IPS DF 19.7 (cell line): Measurements from ENCODE around the gene MUC2.

Experiments
- DNase-seq: peaks from one replicate; pipeline ENCODE4 v3.0.0-alpha.2; 2013; ENCODE audit warnings: low read depth, low spot score

Gene MUC2

GRCh38 chr11:1051356-1052132 lies 23.1 kb upstream of the MUC2 start:
- no peak for DNase-seq

- no peak for DNase-seq
Observed at GRCh38 chr11:1052133-1053011, 22.3 kb upstream of the MUC2 start.

DNA sequence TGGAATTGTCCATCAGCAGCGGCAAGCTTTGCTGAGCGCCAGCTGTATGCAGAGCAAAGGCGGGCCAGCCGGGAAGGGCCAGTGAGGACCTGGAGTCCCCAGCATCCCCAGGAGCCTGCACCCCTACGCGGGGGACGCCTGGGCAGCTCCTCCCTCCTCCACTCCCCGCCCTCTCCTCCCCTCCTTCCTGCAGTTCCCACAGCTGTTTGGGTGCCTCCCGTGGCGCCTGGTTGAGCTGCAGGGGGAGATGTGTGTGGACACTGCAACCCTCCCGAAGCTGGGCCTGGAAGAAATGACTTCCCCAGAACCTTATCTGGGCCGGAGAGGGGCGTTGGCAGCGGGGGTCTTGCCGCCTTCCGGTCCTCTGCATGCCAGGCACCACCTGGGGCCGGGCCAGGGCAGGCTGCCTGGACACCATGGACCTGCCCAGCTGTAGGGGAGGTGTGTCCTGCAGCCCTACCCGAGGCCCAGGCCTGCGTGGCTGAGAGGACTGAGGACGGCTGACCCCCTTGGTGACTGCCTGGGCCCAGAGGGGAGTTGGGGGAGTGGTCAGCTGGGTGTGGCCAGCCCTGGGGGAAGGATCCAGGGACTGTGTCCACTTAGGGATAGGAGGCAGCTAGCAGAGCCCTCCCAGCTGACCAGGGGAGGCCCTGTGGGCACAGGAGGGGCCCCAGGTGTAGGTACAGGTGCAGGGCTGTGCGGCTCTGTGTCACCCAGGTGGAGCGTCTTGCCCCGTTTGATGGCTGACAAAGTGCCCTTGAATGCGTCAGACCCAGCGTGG lies 21.4 kb upstream of the MUC2 start:
- no peak for DNase-seq

DNA sequence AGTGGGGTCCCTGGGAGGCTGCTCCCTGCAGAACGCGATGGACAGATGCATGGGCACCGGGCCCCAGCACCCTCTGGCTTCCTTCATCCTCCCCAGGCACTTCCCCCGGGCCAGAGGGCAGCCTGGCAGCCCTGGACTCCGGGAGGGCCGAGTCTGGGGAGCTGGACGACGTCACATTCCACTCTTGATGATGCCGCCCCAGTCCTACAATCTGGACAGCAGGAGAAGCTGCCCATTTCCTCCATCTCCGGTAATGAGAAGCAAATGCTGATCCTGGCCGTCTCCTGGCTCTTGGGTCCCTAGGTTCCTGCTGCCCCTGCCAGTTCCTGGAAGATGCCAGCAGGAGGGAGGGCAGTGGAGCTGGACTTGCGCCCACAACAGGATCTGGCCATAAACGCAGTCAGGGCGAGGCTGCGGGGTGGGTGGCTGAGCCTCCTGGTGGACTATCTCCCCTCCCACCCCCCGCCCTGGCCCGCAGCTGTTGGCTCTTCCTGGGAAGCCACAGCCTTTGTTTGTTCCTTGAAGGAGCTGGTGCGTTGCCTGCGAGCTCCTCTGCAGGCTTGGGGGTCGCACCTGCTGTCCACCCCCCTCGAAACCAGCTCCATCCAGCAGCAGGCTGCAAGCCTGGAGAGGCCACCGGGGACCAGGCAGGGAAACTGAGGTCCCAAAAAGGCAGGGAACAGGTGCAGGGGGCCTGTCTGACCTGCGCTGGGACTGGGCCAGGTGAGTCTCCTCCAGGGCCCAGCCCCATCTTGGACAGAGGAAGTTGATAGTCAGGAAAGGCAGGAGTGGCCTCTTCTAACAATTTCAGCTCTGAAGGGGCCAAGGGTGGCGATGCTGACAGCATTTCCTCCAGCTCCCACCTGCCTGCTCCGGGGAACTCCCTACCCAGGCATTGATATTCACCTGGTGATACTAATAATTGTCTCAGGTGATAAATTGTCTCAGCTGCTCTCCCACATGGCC lies 20.2 kb upstream of the MUC2 start:
- no peak for DNase-seq

- no peak for DNase-seq
Observed at GRCh38 chr11:1055109-1055703, 19.5 kb upstream of the MUC2 start.

GRCh38 chr11:1055990-1056771 lies 18.5 kb upstream of the MUC2 start:
- no peak for DNase-seq

GRCh38 chr11:1057806-1058205 lies 16.9 kb upstream of the MUC2 start:
- DNase-seq, result no peak

GRCh38 chr11:1059759-1060158 lies 14.9 kb upstream of the MUC2 start:
- DNase-seq, result no peak

GRCh38 chr11:1060410-1060809 lies 14.3 kb upstream of the MUC2 start:
- no peak for DNase-seq

- no peak for DNase-seq
Observed at GRCh38 chr11:1060852-1061616, 13.6 kb upstream of the MUC2 start.

DNA sequence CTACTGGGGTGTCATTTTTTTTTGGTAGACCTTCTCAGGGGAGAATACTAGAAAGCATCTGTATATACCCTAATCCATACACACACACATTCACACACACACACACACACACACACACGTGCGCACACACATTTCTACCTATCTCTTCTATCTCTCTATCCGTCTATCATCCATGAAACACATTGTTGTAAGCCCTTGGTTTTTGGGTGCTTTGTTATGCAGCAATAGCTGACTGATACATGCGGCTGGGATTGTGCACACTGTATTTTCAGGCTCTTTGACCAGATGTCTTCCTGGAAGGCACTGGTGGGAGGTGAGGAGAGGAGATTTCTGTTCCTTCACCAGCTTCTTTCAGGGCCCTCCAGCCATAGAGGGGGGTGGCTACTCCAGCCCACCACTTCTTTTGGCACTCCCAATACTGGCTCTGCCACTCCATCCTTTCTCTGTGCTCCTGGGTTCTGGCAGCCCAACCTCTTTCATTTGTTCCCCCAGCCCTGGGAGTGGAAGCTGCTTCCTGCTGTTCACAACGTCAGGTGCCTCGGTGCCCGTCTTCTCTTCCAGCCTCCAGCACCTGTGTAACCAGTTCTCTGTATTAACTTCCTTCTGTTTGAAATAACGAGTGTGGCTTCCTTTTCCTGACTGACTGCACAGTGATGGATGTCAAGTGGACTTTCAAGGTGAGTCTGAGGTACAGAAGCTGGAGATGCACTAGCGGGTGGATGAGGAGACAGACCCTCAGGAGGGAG lies 12.4 kb upstream of the MUC2 start:
- DNase-seq, result no peak

DNA sequence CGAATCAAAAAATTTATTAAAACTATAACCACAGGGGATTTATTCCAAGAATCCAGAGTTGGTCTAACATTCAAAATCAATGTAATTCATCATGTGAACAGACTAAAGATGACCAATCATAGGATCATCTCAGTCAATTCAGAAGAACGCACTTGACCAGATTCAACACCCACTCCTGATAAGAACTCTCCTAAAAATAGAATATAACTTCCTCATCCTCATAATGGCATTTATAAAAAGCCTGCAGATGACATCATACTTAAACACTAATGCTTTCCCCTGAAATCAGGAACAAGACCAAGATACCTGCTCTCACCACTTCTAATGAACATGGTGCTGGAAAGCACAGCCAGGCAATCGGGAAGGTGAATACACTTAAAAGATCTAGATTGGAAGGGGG lies 10.5 kb upstream of the MUC2 start:
- DNase-seq, result no peak

GRCh38 chr11:1067812-1068496 lies 6.7 kb upstream of the MUC2 start:
- DNase-seq, result no peak

DNA sequence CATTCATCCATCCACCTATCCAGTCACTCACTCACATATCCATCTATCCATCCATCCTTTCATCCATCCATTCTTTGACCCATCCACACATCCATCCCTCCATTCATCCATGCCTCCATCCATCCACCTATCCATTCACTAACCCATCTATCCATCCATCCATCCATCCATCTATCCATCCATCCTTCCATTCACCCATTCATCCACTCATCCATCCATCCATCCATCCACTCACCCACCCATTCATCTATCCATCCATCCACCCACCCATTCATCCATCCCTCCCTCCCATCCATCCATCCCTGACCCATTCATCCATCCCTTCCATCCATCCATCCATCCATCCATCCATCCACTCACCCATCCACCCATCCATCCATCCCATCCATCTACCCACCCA lies 4.9 kb upstream of the MUC2 start:
- DNase-seq, result no peak

DNA sequence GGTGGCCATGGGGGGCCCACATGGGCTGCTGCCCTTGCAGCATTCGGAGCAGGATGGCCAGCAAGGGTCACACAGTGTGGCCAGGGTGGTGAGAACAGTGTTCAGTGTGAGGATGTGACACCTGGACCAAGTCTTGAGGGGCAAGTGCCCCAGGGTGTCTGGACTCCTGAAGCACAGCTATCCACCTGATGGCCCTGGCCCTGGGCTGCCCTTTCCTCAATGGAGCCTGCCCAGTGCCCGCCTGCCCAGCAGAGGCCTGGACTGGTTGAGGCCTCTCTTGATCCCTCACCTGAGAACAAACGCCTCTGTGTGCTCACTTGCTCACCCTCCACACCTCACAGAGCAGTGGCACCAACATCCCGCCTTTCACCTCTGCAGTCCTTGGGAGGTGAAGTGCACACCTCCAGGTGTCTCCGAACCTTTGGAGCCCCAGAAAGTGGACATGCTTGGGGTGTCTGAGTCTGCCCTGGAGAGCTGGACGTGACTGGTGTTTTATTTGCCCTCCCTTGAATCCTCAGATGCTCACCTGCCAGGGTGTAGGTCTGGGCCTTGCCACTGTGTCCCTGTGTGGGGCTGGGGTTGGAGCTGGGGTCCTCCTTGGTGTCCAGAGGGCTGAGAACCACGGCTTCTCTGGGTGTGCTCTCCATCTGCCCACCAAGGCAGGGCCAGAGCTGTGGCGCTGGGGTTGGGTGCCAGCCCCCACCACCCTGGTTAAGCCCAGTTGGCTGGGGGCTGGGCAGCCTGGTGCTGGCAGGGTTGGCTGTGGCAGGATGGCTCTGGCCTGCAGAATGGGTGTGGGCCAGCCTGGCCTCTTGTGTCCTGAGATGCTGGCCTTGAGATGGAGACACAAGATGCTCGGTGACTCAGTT lies 3.8 kb upstream of the MUC2 start:
- no peak for DNase-seq

GRCh38 chr11:1071571-1072115 lies 3.0 kb upstream of the MUC2 start:
- DNase-seq, result no peak
